HG03571 (cell line): ENCODE results near the gene TLX1.

Experiments used
- ATAC-seq: cut with Tn5 transposase; IDR thresholded peaks from one replicate; pipeline ENCODE4 v1.9.1; 2021; ENCODE audit not compliant: unreplicated experiment

TLX1 gene

GRCh38 chr10:101133489-101134298, 2.6 kb downstream of the TLX1 start:
- ATAC-seq: no peak

DNA sequence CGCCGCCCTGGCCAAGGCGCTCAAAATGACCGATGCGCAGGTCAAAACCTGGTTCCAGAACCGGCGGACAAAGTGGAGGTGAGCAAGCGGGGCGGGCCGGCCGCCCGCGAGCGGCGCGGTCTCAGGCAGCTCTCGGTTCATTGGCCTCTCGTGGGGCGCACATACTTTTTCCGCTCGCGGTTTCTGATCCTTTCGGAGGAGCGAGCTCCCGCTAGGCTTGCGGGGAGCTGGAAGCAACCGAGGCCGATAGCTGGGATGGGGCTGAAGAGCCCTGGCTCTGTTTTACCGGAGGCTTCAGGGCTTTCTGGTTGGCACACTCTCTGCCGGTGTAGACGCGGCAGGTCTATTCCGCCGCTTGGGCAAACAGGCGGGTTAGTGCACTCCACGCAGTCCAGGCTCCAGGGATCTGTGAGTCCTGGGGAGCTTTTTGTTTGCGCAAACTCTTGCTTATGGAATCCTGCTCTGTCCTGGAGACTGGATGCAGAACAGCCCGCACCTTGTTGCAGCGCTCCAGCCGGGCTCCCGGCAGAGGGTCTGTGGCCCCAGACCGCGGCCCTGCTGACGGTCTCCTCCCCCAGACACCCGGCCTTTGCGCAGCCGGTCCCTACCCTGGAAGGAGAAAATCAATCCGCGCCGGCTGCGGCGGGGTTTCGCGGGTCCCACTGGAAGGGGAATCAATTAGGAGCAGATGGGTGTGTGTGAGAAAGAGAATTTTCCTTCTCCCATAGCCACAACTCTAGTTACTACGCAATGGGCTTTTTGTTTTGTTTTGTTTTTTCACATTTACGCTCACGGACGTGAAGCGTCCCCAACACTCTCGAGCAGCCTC, 3.4 kb downstream of the TLX1 start:
- no peak for ATAC-seq

DNA sequence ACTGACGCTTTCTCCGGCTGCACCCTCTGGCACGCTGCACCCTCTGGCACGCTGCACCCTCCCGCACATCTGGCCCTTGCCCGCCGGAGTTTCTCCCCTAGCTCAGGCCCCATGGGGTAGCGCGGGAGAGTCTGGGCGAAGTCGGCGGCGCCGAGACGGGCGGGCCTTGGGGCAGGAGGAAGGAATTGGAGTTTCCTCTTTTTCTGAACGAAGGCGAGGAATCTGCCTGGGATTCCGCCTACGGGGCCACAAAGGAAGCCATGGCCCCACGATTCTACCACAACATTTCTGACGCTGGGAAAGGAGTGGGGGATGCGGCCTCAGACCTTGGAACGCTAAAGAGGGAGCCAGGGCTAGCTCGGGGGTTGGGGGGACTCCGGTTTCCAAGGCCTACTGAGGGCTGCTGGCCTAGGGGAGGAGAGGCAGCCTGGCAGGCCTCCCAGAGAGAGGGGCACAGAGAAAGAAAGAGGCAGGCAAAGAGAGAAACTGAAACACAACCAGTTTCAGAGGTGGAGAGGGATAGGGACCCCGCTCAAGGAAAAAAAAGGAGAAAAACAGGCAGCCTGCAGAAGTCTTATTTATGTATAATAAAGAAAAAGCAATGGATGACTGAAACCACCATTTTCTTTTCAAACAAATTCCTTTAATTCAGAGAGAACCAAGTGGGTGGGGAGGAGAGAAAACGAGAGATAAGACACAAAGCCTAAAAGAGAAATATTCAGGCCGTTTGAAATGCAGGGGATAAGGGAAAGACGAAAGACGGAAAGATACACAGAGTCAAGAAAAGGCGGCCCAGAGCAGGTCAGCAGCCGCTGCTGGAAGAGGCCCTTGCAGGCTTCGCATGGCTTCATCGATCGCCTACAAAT, 4.3 kb downstream of the TLX1 start:
- ATAC-seq: no peak

DNA sequence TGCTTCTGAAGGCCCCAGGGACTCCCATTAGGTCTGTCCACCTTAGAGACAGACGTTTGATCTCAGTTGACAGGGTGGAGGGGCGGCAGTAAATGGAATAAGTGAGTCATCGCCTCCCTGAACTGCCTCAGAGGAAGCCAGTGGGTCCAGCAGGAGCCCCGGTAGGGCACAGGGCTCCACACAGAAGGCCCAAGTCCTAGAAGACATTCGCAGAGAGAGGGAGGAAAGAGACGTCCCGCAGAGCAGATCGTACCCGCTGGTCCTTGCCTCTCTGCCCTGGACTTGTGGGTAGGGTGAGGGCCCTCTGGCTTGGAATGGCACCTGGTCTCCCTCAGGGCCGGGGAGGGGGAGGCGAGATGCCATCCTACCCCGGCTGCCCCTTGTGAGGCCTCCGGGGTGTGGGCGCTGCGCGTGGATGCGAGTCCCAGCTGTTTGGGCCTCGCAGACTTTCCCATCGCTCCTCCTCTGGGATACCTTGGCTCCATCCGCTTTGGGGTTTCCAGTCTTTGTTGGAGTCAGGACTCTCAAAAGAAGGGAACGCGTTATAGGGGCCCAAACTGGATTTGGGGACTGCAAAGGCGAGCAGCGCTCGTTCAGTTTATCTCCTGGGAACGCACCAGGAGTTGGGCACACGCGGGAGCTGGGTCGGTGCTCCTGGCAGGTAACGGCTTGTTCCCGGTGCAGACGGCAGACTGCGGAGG, 5.1 kb downstream of the TLX1 start:
- ATAC-seq: no peak

DNA sequence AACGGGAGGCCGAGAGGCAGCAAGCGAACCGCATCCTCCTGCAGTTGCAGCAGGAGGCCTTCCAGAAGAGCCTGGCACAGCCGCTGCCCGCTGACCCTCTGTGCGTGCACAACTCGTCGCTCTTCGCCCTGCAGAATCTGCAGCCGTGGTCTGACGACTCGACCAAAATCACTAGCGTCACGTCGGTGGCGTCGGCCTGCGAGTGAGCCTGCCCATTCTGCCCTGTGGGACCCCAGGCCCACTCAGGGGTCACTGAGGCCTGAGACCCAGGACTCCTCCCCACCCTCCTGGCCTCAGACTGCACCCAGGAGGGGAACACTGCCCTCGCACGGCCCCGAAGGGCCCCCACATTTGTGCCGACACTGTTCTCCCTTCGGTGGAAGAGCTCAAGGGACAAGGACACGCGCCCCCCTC, 5.6 kb downstream of the TLX1 start:
- no peak for ATAC-seq

- ATAC-seq: no peak
Measured at GRCh38 chr10:101137271-101137670, 6.2 kb downstream of the TLX1 start.

DNA sequence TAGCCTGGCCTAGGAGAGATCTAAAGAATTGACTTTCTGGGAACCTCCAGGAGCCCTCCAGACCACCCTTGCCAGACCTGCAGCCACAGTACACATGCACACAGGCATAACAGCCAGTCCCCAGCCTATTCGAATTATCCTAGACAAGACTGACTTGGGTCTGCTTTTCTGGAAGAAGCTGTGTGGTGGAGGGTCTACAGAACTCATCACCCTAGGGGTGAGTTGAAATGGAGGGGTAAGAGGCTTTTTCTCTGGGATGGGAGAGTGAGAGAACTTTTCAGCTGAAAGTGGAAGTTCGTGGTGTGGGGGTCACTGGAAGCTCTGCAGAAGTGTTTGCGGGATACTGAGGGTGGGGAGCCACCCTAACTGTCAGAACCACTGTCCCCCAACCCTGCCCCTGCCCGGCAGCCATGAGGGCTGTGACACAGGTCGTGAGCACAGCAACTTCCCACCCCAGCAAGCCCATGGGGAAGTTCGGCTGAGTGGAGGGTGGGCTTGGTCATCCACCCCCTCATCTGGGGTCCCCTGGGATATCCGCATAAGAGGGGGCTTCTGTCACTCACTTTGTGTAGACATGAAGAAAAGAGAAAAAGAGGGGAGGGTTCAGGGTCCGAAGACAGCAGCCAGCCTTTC, 7.8 kb downstream of the TLX1 start:
- ATAC-seq: no peak

DNA sequence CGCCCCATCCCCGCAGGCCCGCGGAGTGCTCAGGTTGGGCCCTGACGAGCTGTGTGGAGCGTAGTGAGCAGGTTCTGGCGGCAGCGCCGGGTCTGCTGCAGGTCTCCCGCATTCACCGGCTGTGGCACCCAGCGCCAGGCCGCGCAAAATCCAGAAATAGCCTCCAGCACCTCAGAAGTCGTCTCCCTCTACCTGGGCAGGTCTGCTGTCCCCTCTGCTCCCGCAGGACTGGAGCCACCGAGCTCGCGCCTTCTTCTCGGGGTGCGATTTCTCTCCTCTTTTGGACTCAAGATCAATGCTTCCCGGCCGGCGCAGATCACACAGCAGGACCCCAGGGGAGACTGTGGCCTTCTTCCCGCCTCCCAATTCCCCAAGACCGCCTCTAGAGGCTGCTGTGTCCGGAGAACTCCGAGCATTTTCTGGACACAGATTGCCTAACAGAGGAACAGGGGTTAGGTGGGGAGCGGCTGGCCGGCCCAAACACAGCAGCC, 8.4 kb downstream of the TLX1 start:
- ATAC-seq: no peak

DNA sequence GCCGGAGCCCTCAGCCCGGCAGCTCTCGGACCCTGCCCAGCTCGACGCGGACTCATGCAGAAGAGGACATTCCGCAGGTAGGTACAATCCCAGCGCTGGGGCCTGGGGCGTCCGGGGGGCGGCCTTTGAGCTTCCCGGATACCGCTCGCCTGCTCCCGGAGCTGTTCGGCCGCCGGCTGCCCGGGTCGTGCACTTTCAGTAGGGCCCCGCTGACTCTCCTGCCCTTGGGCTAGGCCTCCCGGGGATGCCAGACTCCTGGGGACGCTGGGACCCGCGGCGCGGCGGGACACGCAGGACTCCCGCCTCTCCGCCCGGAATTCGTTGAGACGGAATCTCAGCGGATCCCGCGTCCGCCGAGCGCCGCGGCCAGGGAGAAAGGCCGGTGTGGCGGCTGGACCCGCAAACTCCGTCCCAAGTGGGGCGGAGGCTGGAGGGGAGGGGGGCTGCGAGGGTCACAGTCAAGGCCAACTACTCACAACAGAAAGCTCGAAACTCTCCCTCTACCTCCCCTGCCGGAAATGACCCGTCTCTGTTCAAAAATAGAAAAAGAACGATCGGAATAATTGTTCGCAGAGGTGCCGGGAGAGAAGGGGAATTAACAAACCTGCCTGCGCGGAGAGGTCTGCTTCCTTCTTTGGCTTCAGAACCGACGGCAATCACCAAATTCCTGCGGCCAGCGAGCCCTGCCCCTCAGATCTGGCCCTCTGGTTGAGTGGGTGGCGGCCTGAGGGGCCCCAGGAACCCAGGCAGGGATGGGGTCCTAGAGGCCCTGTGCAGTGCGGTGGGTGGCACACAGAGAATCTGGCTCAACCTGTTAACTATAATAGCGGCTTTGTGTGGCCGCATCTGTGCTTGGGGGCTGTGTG, 9.2 kb downstream of the TLX1 start:
- ATAC-seq: no peak

GRCh38 chr10:101140950-101141615, 10.0 kb downstream of the TLX1 start:
- ATAC-seq: no peak

DNA sequence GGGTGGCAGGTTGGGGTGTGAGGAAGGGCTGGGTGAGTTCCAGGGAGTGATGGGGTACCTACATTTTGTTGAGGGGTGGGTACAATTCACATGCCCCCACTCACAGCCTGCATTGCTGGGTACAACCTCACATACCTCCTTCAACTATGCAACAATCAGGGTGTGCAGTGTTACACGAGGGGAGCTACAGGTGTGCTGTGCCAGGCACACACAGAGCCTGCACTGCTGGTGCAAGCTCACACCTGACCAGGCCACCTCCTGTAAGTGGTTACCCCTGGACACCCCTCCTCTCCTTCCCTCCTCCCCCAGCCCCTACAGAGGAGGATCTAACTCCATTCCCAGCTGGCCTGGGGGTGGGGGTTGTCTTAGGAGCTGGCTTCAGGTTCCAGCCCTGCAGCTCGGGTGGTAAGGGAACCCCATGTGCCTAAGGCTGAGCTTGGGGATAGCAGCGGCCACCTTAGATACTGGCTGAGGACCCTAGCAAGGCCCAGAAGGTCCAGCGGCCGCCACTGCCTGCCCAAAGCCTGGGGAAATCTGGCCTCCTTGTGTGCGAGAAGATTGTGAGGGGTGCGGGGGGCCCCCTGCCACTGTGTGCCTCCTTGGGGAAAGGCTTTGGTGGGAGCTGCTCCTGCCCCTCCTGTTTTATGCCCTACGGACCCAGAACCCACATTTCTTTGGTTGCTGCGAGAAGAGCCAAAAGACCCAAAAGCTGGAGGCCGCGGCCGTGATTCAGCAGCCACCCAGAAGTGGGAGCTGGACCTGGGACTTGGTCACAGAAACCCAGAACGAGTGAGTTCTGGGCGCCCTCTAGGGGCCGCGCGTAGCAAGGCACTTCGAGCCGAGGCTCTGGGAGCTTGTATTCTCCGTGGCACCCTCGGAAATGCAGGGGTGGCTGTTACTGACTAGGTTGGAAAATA, 10.8 kb downstream of the TLX1 start:
- ATAC-seq: peak; percentile 55

DNA sequence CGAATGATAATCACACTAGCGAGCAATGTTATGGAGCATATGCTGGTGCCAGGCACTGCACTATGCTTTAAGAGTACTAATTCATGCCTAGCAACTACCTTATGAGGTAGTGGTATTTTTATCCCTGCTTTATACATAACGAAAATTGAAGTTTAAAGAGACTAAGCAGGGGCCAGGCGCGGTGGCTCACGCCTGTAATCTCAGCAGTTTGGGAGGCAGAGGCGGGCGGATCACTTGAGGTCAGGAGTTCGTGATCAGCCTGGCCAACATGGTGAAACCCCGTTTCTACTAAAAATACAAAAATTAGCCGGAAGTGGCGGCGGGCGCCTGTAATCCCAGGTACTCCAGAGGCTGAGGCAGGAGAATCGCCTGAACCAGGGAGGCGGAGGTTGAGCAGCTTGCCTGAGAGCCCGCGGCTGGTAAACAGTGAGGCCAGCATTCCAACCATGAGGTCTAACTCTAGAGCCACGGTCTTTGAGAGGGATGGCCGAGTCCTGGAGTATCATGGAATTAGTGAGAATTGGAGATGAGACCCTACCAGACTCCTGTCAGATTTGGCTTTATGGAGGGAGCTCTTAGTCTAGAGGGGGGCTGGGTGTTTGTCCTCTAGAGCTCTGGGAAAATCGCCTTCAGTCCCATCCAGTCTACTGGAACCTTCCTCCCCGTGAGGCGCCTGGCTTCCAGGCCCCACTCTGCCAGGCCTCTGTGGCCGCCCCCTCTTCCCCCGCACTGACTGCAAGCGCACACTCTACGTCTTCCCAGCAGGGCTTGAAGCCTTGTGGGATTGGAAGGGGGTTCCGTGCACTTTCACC, 11.6 kb downstream of the TLX1 start:
- ATAC-seq: no peak

DNA sequence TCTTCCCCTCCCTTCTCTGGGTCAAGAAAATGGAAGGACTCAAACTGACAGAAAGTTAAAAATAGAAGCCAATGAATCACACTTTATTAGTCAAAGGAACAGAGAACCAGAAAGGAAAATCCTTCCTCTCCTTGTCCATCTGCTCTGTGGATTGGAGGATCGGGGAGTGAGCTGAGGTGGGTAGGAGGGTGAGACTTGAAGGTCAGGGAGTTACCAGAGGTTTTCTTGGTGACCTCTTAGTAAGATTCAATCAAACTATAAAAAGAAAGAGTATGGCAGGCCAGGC, 12.2 kb downstream of the TLX1 start:
- no peak for ATAC-seq

DNA sequence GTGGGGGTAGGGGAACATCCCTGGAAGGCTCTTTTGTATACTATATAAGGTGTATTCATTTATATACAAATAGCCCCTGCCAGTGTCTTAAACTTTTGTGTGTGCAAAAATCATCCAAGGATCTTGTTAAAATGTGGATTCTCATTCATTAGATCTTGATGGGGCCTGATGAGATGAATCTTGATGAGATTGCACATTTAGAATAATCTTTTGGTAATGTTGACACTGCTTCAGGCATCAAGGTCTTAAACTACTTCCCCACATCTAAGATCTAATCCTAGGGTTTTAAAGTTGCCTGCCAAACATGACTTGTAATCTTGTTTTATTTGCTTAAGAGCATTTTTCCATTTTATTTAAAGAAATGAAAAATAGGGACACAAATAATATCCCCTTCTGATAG, 13.0 kb downstream of the TLX1 start:
- no peak for ATAC-seq

DNA sequence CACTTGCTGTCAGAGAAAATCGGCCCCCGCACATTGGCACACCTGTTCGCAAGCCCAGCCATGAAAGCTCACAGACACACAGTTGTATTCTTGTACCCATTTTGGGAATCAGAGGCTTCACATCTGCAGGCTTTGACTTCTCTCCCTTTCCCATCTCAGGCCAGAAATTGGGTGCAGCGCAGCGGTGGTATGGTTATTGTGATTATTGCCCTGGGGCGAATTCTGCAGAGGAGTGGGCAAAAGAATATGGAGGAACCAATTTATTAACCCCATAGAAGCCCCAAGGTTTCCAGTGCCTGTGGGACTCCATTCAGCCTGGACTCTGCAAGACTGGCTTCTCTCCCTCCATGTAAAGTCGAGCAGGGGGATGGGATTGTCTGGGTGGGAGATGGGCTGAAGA, 14.0 kb downstream of the TLX1 start:
- no peak for ATAC-seq

GRCh38 chr10:101145750-101146391, 14.8 kb downstream of the TLX1 start:
- no peak for ATAC-seq
